ENCODE results near the gene CADPS. TPM values are rescaled to one million over a fixed set of nuclear protein-coding genes. Genes with fewer than 3 reads are reported as not detected.
A peak's percentile ranks its signal among the peaks of the same experiment; 100 is the strongest.

CADPS gene
- total RNA-seq, 1 donor from 2014 or later: not detected

GRCh38 chr3:62375655-62376453, 499.4 kb downstream of the CADPS start:
- no peak for DNase-seq (ENCODE audit: low read depth)

- DNase-seq (ENCODE audit: low read depth): no peak
These were observed 500.6 kb downstream of the CADPS start for GRCh38 chr3:62374341-62375218.

DNA sequence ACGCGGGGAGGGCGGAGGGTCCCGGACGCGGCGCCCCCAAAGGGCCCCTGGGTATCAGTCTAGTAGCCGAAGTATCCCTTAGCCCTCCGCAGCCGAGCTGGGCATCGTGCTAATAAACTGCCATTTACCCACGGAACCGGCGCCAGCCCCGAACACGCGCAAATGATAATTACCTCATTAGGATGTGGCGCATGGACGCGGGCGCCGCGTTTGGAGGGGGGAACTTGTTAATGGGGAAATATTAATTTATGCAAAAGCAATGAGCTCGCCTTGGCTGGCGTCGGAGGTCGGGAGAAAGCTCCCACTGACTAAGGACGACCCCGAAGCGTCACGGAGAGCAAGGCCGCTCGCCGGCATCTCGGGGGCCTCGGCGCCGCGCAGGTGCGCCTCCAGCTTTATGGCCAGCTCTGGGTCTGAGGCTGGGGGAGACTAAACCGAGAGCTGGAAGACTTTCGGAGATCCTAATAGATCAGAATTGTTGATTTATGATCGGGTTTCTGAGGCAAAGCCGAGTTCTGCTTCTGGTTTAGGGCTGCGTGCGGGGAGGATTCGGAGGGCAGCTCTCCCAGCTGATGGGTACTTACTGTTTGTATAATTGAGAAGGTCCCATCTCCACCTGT, 501.4 kb downstream of the CADPS start:
- DNase-seq (ENCODE audit: low read depth): no peak

DNA sequence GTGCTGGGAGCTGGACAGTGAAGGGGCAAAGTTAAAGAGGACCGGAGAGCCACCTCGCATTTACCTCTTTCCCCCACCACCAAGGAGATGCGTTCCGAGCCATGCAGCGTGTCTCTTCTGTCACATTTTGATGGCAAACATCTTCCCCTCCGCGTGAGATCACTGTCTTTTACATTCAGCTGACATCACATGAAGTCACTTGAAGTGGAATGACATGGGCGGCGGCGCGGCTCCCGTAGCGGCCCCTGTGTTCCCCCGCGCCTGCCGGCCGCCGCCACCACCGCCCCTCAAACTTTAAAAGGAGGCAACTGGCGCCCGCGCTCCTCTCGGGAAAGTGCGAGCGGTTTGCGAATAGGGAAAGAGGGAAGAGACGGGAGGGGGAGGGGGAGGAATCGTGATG, 502.0 kb downstream of the CADPS start, which contains the start of gene FEZF2:
TSS of gene FEZF2 (minus strand) at position 336 of the 400 bp plus-strand sequence. CDS start 682 bp downstream, outside the sequence.
- no peak for DNase-seq (ENCODE audit: low read depth)

DNA sequence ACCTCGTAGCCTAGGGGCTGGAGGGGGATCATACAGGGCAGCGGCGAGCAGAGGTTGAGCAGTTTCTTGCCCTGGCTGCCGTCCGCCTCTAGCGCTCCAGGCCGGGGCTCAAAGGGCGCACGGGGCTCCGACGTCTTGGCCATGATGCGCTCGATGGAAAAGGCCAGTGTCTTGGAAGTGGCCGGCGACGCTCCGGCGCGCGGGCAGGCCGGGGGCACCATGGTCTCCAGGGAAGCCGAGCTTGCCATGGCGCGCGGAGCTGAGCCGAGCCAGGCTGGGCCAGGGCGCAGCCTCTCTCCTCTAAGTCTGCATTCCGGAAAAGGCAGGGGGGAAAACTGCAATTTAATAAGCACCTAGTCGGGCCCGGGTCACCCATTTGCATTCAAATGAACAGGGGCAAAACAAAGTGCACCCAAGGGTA, 502.6 kb downstream of the CADPS start:
- no peak for DNase-seq (ENCODE audit: low read depth)

GRCh38 chr3:62371720-62372591, 503.3 kb downstream of the CADPS start:
- DNase-seq (ENCODE audit: low read depth): no peak

DNA sequence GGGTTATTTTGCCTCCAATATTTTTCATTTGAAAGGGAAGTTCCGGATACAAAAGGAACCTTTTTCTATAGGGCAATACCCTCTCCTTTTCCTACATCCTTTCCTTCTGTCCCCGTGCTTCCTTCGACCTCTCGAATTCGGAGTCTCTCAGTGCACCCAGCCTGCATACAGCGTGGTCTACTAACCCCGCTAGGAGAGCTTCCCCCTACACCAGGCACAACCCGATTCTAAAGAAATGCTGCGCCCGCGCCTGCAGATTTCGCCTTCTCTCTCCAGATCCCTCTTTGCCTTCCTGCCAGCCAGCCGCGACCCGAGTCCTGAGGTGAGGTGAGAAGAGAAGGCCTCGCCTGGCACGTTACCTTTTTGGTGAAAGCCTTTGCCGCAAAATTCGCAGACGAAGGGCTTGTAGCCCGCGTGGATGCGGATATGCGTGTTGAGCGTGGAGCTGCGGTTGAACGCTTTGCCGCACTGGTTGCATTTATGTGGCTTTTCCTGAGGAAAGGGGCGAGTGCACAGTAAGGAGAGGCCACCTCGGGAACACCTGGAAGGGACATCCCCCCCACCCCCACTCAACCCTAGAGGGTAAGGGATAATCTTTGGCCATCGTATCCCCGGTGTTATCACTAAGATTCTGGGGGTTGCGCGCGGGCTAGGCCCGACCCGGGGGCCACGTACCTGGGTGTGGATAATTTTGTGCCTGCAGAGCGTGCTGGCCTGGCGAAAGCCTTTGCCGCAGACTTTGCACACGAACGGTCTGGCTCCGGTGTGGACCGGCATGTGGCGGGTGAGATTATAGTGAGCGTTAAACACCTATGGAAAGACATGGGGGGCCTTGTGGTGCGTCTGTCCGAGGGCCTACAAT, 504.1 kb downstream of the CADPS start:
- no peak for DNase-seq (ENCODE audit: low read depth)

DNA sequence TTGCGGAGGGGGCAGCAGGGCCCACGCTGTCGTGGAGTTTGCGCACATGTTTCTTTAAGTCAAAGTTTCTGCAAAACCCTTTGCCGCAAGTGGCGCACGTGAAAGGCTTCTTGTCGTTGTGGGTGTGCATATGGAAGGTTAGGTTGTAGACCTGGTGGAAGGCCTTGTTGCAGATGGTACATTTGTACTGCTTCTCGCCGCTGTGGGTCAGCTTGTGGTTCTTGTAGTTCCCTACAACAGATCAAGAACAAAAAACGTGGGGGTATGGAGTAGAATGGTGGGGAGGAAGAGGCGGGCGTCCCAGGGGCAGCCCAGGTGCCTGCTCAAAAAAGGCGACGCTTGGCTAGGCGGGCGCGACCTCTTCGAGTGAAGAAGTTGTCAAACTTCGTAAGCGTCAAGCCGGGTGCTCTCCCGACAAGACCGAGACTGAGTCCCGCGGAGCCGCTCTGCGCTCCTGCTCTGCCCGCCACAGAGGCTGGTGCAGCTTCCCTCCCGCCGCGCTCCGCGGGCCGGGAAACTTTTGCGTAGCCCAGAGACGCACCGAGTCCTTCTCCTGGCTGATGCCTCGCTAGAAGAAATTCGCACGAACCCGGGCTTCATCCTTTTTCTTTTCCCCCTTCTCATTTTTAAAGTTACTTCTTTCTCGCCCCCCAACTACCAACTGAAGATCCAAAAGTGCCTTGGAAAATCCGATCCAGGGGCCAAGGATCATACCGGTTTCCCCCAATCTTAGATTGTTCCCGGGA, 504.9 kb downstream of the CADPS start:
- no peak for DNase-seq (ENCODE audit: low read depth)

- no peak for DNase-seq (ENCODE audit: low read depth)
These were observed 505.8 kb downstream of the CADPS start for GRCh38 chr3:62369476-62369743.

DNA sequence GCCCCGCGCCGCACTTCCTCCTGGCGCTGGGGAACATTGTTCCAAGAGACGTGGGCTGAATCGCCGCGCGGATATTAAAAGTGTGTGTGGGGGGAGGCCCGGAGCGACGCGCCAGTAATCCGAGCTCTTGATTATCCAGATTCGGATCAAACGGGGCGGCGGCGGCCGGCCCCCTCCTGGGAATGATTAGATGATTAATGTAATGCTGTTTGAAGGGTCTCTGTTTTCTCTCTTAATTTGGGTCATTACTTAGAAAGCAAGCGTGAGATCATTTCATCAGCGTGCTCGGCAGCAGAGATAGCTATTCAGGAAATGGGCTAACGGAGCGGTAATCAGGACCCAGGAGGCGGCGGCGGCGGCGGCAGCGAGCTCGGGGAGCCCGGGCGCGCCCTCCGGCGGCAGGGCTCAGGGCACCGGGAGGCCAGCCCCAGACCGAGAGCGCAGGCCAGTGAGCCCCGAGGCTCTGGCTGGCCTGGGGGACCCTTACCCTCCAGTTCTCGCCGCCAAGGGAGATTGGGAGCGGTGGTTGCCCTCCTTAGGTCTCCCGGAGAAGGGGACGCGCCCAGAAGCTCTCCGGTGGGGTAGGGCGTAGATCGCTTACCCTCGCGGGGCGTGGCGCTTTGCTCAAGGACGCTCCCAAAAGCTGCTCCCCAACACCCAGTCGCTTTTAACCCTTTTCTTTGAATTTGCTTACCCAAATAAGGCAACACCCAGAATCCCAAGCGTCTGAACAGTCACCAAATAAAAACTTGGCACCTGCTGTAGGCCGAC, 506.3 kb downstream of the CADPS start:
- no peak for DNase-seq (ENCODE audit: low read depth)

- no peak for DNase-seq (ENCODE audit: low read depth)
These were observed 506.9 kb downstream of the CADPS start for GRCh38 chr3:62368290-62368704.

DNA sequence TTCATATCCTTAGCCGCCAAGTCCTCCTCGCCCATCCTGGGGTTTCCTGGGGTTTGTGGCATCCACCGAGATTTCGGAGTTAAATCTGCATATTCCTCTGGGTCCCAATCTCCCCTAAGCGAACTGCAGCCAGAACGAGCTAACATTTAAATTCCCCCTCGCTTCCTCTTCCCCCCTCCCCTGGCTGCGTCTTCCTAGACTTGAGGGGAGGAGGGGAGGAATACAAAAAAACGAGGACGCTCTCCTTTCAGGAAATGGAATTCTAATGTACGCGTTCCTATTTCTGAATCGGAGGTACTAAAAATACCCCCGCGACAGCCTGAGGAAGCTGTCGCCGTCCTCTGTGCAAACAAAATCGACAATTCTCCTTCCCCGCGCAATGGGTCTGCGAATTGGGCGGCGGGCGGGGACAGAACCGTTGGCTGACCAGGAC, 507.4 kb downstream of the CADPS start:
- DNase-seq (ENCODE audit: low read depth): no peak

DNA sequence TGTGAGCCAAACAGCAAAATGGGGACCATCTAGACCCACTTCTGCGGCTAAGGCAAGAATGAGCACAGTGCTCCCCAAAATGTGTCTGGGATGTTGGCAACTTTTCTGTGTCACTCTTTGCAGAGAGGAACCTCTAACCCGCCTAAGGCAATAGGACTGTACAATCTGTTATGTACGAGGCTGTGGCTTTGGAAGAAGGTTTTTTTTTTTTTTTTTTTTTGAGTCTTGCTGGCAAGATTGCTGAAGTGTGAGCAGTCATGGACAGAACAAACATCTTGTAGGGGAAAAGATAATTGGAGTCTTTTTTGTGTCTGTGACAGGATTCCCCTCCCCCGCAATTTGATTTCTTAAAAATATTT, 509.1 kb downstream of the CADPS start:
- no peak for DNase-seq (ENCODE audit: low read depth)

- no peak for DNase-seq (ENCODE audit: low read depth)
These were observed 509.7 kb downstream of the CADPS start for GRCh38 chr3:62365391-62366125.

DNA sequence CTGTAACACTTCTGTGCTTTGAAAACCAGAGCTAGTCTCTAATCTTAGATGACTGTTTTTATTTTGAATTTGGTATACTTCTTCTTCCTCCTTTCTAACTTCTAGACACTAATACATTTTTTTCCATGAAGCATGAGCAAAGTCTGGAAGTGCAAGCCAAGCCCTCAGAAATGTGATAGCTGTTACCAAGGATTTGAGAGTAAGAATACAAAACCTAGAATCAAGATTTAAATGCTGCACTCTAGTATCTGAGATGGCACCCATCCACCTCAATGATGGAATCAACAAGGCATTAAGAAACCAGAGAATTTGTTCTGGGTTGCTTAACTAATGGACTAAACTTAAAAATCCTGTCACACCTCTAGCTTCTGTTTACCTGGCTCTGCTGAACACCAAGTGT, 511.0 kb downstream of the CADPS start:
- DNase-seq (ENCODE audit: low read depth): no peak

- DNase-seq (ENCODE audit: low read depth): no peak
These were observed 511.9 kb downstream of the CADPS start for GRCh38 chr3:62363275-62363674.

GRCh38 chr3:62361824-62362223, 513.4 kb downstream of the CADPS start:
- no peak for DNase-seq (ENCODE audit: low read depth)

DNA sequence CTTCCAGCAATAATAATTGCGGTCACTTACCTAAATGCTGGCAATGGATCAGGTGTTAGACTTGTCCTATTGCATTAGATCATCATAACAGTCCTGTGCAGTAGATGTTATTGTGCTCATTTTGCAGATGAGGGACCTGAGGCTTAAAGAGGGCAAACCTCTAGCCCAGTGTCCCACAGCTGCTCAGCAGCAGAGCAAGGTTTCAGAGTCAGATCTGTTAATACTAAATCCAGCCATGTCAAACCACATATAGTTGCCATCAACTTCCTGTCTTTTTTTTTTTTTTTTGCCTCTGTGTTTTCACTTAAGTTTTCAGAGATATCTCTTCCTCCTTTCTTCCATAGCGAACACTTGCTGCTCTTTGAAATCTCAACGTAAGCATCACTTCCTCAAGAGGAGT, 514.0 kb downstream of the CADPS start:
- DNase-seq (ENCODE audit: low read depth): peak; percentile 38

Data from renal cortical epithelial cell (primary cell).